BE2C (cell line): ENCODE data around the gene DDA1.

Experiments used
- DNase-seq: peaks from one replicate; pipeline ENCODE4 v3.0.0-alpha.2; 2020
- H3K27me3 ChIP-seq: fragments of 250-450 bp; sonication (Bioruptor Pico); 2 replicates; pipeline ENCODE4 v1.5.1; 2020; ENCODE audit warnings: mild to moderate bottlenecking
- H3K36me3 ChIP-seq: fragments of 250-450 bp; sonication (Bioruptor Pico); 2 replicates; pipeline ENCODE4 v1.5.1; 2020; ENCODE audit warnings: mild to moderate bottlenecking
- H3K4me1 ChIP-seq: fragments of 250-450 bp; sonication (Bioruptor Pico); 2 replicates; pipeline ENCODE4 v1.5.1; 2020
- H3K4me3 ChIP-seq: 2 replicates; pipeline ENCODE4 v1.5.1; 2011; ENCODE audit warnings: low read depth, low read length
- H3K9me3 ChIP-seq: fragments of 250-450 bp; sonication (Bioruptor Pico); 2 replicates; pipeline ENCODE4 v1.5.1; 2020
- TF ChIP-seq, protein P1 (sequence below): IDR thresholded peaks from 2 replicates; pipeline ENCODE4 v1.5.1; 2012; ENCODE audit warnings: mild to moderate bottlenecking, low read depth, low read length

Gene DDA1

DNA sequence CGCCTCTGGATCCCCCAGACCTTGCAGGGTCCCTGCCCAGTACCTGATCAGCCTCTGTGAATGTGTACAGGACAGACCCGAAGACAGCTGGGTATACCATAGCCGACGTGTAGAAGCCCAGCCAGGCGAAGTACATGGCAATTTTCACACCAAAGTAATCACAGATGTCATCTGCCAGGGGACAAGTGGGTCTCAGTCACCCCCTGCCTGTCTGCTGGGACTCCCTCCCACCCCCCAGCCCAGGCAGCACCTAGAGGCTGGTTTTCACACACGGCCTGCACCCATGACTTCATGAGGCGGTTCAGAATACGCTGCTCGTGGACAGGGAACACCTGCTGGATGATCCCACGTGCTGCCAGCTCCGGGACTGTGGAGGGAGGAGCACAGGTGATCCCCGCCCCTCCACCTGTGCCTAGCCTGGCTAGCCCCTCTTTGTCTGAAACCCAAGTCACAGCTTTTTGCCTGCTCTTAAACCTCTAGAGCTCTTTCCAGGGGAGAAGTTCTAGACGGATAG is 21.7 kb downstream of the DDA1 start:
- Histone ChIP-seq H3K36me3 (no peaks in the 10 kb centered on the region), H3K27me3 (no peaks in the 10 kb centered on the region), H3K4me1 (no peaks in the 10 kb centered on the region; the same call in 1 of the 2 replicates), H3K4me3 (no peak overlapping the region), H3K9me3 (no peaks in the 10 kb centered on the region)
- TF ChIP-seq, protein P1, sequence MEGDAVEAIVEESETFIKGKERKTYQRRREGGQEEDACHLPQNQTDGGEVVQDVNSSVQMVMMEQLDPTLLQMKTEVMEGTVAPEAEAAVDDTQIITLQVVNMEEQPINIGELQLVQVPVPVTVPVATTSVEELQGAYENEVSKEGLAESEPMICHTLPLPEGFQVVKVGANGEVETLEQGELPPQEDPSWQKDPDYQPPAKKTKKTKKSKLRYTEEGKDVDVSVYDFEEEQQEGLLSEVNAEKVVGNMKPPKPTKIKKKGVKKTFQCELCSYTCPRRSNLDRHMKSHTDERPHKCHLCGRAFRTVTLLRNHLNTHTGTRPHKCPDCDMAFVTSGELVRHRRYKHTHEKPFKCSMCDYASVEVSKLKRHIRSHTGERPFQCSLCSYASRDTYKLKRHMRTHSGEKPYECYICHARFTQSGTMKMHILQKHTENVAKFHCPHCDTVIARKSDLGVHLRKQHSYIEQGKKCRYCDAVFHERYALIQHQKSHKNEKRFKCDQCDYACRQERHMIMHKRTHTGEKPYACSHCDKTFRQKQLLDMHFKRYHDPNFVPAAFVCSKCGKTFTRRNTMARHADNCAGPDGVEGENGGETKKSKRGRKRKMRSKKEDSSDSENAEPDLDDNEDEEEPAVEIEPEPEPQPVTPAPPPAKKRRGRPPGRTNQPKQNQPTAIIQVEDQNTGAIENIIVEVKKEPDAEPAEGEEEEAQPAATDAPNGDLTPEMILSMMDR, result no peak
- no peak for DNase-seq

DNA sequence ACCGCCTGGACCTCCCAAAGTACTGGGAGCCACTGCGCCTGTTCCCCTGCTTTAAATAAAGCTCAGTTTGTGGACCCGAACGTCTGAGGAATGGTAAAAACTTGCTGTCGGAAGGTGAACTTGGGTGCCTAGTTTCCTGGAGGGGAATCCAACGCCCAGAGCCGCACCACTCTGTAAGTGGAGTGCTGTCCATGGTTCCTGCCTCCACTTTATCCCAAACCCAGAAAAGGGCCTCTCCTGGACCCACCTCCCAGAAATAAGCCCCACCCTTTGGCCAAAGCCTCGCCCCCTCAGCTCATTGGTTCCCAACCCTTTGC is 23.0 kb downstream of the DDA1 start:
- no peak overlapping the region for H3K4me3 ChIP-seq
- H3K4me1 ChIP-seq, result no peaks in the 10 kb centered on the region; the same call in 1 of the 2 replicates
- no peaks in the 10 kb centered on the region for H3K36me3 ChIP-seq
- H3K27me3 ChIP-seq, result no peaks in the 10 kb centered on the region
- H3K9me3 ChIP-seq, result no peaks in the 10 kb centered on the region
- no peak for DNase-seq
- TF ChIP-seq, protein P1, result no peak

DNA sequence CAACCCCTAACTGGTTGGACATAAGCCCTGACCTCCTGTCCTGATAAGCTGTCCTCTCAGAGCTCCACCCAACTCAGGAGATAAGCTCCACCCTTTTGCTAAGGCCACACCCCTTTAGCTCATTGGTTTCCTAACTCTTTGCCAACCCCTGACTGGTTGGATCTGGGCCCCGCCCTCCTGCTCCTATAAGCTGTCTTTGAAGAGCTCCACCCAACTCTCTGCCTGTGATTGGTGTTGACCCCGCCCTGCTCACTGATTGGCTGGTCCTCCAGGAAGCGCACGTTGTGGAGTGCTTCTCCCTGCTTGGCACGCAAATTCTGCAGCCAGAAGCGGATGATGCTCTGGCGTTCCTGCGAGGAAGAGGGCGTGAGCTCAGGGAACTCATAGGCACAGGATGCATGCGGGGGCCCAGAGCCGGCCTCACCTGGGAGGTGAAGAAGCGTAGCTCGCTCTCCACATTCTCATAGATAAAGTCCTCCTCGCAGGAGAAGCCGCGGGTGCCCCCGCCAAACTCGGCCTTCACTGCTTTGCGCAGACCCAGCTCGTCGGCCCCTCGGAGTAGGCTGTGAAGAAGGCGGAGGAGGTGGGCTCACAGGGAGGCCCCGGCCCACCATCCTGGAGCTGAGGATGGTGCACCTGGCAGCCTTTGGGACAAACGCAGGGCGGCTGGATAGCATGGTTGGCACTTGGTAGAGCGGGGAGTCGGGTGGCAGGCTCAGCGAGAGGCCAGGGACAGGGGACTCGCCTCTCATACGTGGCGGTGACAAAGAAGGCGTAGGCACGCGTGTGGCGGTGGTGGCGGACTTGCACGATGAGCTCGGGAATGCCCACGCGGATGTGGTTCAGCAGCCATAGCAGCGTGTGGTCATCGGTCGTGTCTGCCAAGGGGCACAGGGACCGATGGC is 23.6 kb downstream of the DDA1 start:
- H3K4me1 ChIP-seq, result no peaks in the 10 kb centered on the region; the same call in 1 of the 2 replicates
- H3K4me3 ChIP-seq, result no peak overlapping the region; the same call in 1 of the 2 replicates
- no peaks in the 10 kb centered on the region for H3K36me3 ChIP-seq
- TF ChIP-seq, protein P1, result no peak
- no peaks in the 10 kb centered on the region for H3K27me3 ChIP-seq
- no peaks in the 10 kb centered on the region for H3K9me3 ChIP-seq
- DNase-seq, result peak; percentile 98

DNA sequence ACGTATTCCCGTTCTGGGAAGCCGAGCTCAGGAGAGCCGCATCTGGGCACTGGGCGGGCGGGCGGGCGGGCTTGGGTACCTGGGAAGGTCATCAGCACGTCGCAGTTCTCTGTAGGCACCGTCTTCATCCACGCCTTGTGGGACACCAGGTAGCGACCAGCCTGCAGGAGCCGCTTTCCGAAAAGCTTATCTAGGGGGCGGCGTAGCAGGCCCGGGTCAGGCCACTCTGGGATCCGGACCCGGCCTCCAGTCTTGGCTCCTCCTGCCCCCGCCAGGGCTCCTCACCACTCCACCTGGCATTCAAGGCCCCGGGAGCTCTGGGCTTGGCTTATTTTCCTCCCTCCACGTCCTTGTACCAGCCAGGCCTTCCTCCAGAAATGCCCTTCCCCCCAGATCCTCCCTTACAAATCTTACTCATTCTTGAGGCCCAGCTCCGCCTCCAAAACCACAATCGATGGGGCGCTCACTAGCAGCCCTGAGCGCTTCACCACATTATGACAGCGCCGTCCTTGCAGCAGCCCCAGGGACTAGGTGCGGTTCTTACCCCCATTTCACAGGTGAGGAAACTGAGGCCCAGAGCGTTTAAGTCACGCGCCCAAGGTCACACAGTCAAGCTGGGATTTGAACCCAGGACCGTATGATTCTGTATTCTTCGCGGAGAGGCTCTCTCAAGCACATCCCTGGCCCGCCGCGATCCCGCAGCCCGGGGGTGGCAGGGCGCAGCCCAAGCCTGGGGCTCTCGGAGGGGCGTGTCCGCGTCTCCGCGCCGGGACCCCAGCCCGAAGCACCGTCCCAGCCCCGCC is 24.4 kb downstream of the DDA1 start:
- TF ChIP-seq, protein P1, result no peak
- no peaks in the 10 kb centered on the region for H3K27me3 ChIP-seq
- H3K4me3 ChIP-seq, result peak overlapping the region; percentile 74
- no peaks in the 10 kb centered on the region; the same call in 1 of the 2 replicates for H3K4me1 ChIP-seq
- DNase-seq, result no peak
- no peaks in the 10 kb centered on the region for H3K9me3 ChIP-seq
- no peaks in the 10 kb centered on the region; the same call in 1 of the 2 replicates for H3K36me3 ChIP-seq

DNA sequence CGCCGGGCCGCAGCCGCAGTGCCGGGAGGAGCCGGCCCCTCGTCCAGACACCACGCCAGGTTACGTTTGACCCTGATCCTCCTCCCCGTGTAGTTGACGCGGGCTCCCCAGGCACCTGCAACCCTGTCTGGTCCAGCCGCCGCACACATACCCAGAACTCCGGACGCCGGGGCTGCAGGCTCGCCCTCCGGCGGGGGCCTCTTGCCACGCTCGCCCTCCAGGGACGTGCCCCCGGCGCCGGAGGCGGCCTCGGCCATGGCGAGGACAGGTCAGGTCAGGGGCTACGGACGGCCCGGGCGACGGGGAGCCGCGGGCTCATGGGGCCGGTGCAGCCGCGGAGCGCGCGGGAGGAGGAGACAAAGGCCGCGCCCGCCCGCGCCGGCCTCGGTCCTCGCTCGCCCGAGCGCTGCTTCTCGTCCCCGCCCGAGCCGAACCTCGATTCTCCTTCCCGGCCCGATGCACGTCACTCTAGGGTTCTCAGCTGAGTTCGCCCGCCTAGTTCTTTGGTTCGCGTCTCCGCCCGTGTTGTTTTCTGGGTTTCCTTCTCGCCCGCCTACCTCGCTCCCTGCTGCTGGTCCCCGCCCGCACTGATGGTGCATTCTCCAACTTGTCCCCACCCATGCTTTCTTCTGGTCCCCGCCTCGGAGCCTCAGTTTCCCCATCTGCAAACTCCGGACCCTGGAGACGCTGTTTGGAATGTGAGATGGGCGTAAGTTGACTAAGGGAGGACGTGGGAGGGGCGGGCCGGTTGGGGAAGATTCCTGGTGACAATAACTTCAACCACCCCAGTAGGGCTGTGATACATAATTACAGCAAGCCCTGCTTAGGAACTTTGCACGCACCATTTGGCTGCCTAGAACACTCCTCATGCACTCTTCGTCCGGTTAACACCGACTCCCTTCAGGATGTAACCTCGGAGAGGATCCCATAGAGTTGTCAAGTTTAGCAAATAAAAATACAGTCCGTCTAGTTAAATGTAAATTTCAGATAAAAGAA is 25.3 kb downstream of the DDA1 start, which contains the start of gene ANO8:
Gene ANO8 (minus strand): TSS at position 442 of the 996 bp plus-strand sequence. CDS start 185 bp downstream, at position 257.
- H3K27me3 ChIP-seq, result no peaks in the 10 kb centered on the region
- DNase-seq, result peak; percentile 96
- no peaks in the 10 kb centered on the region; the same call in 1 of the 2 replicates for H3K36me3 ChIP-seq
- H3K4me1 ChIP-seq, result no peaks in the 10 kb centered on the region; the same call in 1 of the 2 replicates
- peak within 1 kb of the TSS; percentile 74 for H3K4me3 ChIP-seq
- TF ChIP-seq, protein P1, result no peak
- no peaks in the 10 kb centered on the region for H3K9me3 ChIP-seq
